Measurements from ENCODE around the gene CPLANE2. TPM values are rescaled to one million over a fixed set of nuclear protein-coding genes. Genes with fewer than 3 reads are reported as not detected.
A peak's percentile ranks its signal among the peaks of the same experiment; 100 is the strongest.

The CPLANE2 gene
- total RNA-seq, 1 donor from 2014 or later: 3.5 TPM

- Mint-ChIP-seq H3K27ac (ENCODE audit: unreplicated experiment) (no peak overlapping the region), H3K9me3 (ENCODE audit: unreplicated experiment) (peaks cover 3% of the 10 kb centered on the region), H3K36me3 (ENCODE audit: unreplicated experiment) (no peaks in the 10 kb centered on the region), H3K4me3 (ENCODE audit: unreplicated experiment) (no peak overlapping the region), H3K27me3 (ENCODE audit: unreplicated experiment) (peaks cover 6% of the 10 kb centered on the region), H3K4me1 (ENCODE audit: low read depth, unreplicated experiment) (peaks cover 2% of the 10 kb centered on the region)
- DNase-seq: peak; percentile 64
- TF ChIP-seq CTCF (IDR thresholded peaks at IDR 0.05; ENCODE audit: partially characterized antibody, unreplicated experiment): peak; percentile 24
These were observed 32.2 kb downstream of the CPLANE2 start for GRCh38 chr1:16204634-16205333.

GRCh38 chr1:16204216-16204615 lies 32.8 kb downstream of the CPLANE2 start:
- TF ChIP-seq CTCF (IDR thresholded peaks at IDR 0.05; ENCODE audit: partially characterized antibody, unreplicated experiment): no peak
- Mint-ChIP-seq H3K36me3 (ENCODE audit: unreplicated experiment) (no peaks in the 10 kb centered on the region), H3K27ac (ENCODE audit: unreplicated experiment) (no peak overlapping the region), H3K4me1 (ENCODE audit: low read depth, unreplicated experiment) (no peaks in the 10 kb centered on the region), H3K9me3 (ENCODE audit: unreplicated experiment) (peaks cover 3% of the 10 kb centered on the region), H3K27me3 (ENCODE audit: unreplicated experiment) (peaks cover 5% of the 10 kb centered on the region), H3K4me3 (ENCODE audit: unreplicated experiment) (no peak overlapping the region)
- DNase-seq: no peak

- no peak for DNase-seq
- Mint-ChIP-seq H3K27ac (ENCODE audit: unreplicated experiment) (no peak overlapping the region), H3K27me3 (ENCODE audit: unreplicated experiment) (peaks cover 5% of the 10 kb centered on the region), H3K4me3 (ENCODE audit: unreplicated experiment) (no peak overlapping the region), H3K4me1 (ENCODE audit: low read depth, unreplicated experiment) (no peaks in the 10 kb centered on the region), H3K9me3 (ENCODE audit: unreplicated experiment) (peaks cover 3% of the 10 kb centered on the region), H3K36me3 (ENCODE audit: unreplicated experiment) (no peaks in the 10 kb centered on the region)
- TF ChIP-seq CTCF (IDR thresholded peaks at IDR 0.05; ENCODE audit: partially characterized antibody, unreplicated experiment): no peak
These were observed 33.4 kb downstream of the CPLANE2 start for GRCh38 chr1:16203550-16203949.

GRCh38 chr1:16202281-16203210 lies 34.4 kb downstream of the CPLANE2 start:
- no peaks in the 10 kb centered on the region for H3K4me1 Mint-ChIP-seq (ENCODE audit: low read depth, unreplicated experiment)
- TF ChIP-seq CTCF (IDR thresholded peaks at IDR 0.05; ENCODE audit: partially characterized antibody, unreplicated experiment): no peak
- no peak for DNase-seq
- H3K27ac Mint-ChIP-seq (ENCODE audit: unreplicated experiment): no peak overlapping the region
- H3K4me3 Mint-ChIP-seq (ENCODE audit: unreplicated experiment): no peak overlapping the region
- peaks cover 5% of the 10 kb centered on the region for H3K27me3 Mint-ChIP-seq (ENCODE audit: unreplicated experiment)
- no peaks in the 10 kb centered on the region for H3K36me3 Mint-ChIP-seq (ENCODE audit: unreplicated experiment)
- H3K9me3 Mint-ChIP-seq (ENCODE audit: unreplicated experiment): peaks cover 3% of the 10 kb centered on the region

GRCh38 chr1:16199700-16200099 lies 37.3 kb downstream of the CPLANE2 start:
- H3K36me3 Mint-ChIP-seq (ENCODE audit: unreplicated experiment): no peaks in the 10 kb centered on the region
- TF ChIP-seq CTCF (IDR thresholded peaks at IDR 0.05; ENCODE audit: partially characterized antibody, unreplicated experiment): no peak
- H3K27me3 Mint-ChIP-seq (ENCODE audit: unreplicated experiment): peaks cover 2% of the 10 kb centered on the region
- DNase-seq: no peak
- no peaks in the 10 kb centered on the region for H3K4me1 Mint-ChIP-seq (ENCODE audit: low read depth, unreplicated experiment)
- no peak overlapping the region for H3K4me3 Mint-ChIP-seq (ENCODE audit: unreplicated experiment)
- no peak overlapping the region for H3K27ac Mint-ChIP-seq (ENCODE audit: unreplicated experiment)
- H3K9me3 Mint-ChIP-seq (ENCODE audit: unreplicated experiment): peaks cover 7% of the 10 kb centered on the region

Measured in glutamatergic neuron (in vitro differentiated cells).